Subcutaneous adipose tissue (tissue), 4 donors: Measurements from ENCODE around the gene MYH9. TPM values are rescaled to one million over a fixed set of nuclear protein-coding genes. Genes with fewer than 3 reads are reported as not detected.

Experiments
- total RNA-seq, 4 donors: library from RNA; depleted of rRNA; stranded (reverse); fragments of >200 nt; gene quantifications; one replicate each; pipeline ENCODE4 v1.1.0, GENCODE V29; 2016
- TF ChIP-seq, protein P1 (sequence below): fragments of 450-650 bp; IDR thresholded peaks from one replicate; pipeline ENCODE4 v1.5.1; 2016; ENCODE audit warnings: low read depth, mild to moderate bottlenecking, control low read depth, antibody characterized with exemption, moderate library complexity

Gene MYH9
- total RNA-seq, 4 donors from 2014 or later, result 187 to 410 (median 233) TPM

GRCh38 chr22:36397131-36398093, 9.6 kb upstream of the MYH9 start:
- TF ChIP-seq, protein P1, sequence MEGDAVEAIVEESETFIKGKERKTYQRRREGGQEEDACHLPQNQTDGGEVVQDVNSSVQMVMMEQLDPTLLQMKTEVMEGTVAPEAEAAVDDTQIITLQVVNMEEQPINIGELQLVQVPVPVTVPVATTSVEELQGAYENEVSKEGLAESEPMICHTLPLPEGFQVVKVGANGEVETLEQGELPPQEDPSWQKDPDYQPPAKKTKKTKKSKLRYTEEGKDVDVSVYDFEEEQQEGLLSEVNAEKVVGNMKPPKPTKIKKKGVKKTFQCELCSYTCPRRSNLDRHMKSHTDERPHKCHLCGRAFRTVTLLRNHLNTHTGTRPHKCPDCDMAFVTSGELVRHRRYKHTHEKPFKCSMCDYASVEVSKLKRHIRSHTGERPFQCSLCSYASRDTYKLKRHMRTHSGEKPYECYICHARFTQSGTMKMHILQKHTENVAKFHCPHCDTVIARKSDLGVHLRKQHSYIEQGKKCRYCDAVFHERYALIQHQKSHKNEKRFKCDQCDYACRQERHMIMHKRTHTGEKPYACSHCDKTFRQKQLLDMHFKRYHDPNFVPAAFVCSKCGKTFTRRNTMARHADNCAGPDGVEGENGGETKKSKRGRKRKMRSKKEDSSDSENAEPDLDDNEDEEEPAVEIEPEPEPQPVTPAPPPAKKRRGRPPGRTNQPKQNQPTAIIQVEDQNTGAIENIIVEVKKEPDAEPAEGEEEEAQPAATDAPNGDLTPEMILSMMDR, result no peak

GRCh38 chr22:36395915-36396314, 8.1 kb upstream of the MYH9 start:
- TF ChIP-seq, protein P1, result no peak

DNA sequence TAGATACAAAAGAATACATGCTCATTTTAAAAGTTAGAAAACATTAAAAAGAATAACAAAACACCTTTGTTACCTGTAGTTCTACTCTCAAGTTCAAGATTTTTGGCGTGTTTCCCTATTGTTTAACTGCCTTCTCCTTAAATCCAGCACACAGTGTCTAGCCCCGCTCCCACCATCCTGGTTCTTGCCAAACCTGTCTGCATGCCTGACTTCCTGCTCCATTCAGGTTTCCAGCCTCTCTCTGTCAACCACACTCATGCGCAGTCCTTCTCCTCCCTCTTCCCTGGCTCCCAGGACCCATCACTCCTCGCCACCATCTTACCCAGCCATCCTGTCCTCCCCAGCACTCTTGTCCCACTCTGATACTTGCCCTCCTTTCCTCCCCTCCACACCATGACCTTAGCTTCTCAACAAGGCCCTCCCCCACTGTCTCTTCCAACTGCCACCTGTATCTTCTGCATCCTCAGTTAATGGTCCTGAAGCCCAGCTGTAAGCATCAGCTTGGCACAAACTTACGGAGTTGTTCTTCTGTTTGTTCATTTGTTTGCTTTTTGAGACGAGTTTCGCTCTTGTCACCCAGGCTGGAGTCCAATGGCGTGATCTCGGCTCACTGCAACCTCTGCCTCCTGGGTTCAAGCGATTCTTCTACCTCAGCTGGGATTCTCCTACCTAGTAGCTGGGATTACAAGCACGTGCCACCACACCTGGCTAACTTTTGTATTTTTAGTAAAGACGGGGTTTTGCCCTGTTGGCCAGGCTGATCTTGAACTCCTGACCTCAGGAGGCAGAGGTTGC, 7.5 kb upstream of the MYH9 start:
- TF ChIP-seq, protein P1, result no peak

- TF ChIP-seq, protein P1, result no peak
These were observed 3.9 kb upstream of the MYH9 start for GRCh38 chr22:36391638-36392037.

GRCh38 chr22:36387709-36387958, 133 bp downstream of the MYH9 start:
- TF ChIP-seq, protein P1, result no peak

DNA sequence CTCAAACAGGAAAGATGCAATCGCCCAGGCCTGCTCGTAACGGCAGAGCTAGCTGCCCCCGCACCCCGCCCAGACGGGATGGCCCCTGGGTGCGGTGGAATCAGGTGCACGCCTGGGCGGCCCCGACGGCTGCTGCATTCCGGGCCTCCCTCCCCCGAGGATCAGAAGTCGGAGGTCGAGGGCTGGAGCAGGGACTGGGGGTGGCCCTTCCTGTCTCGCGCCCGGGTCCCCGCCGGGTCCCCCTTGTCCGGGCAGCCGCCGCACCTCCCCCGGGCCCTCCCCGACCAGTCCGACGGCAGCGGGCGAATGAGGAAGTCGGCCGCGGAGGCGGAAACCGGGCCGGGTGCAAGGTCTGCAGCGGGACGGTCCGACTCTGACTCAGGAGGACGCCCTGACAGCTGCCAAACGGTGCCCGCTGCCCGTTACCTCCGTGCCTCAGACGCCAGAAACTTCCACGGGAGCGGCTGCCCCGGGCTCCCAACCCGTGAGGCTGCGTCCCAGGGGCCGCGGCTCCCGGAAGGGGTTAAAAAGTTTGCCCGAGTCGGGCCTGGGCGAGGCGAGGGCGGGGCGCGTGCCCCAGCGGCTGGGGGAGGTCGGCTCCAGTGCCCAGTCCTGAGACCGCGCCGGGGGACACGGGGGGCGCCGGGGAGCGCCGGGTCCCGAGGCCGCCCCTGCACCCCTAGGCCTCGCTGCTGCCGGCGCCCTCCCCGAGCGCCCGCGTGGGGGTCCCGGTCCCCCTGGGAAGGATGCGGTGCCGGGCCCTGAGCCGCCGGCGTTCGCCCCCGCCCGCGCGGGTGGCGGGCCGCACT, 663 bp downstream of the MYH9 start:
- TF ChIP-seq, protein P1, result no peak
